GM06990 (cell line): Measurements from ENCODE around the gene CACNG6.
"Not testable (repeated sequence)": the region's sequence is repeated elsewhere in the genome, so short reads cannot be mapped to it uniquely, and the experiment has no call there.

ENCODE experiments used
- DNase-seq: peaks from one replicate; pipeline ENCODE4 v3.0.0-alpha.2; 2011; ENCODE audit not compliant: insufficient read length; ENCODE audit errors: extremely low read depth
- H3K27me3 ChIP-seq: replicated peaks from 2 replicates; pipeline ENCODE4 v1.6.0; 2011; ENCODE audit warnings: low read length; ENCODE audit not compliant: control insufficient read depth, insufficient read depth
- H3K36me3 ChIP-seq: 2 replicates; pipeline ENCODE4 v1.5.1; 2011; ENCODE audit warnings: low read length; ENCODE audit not compliant: control insufficient read depth, insufficient read depth
- H3K4me3 ChIP-seq: replicated peaks from 2 replicates; pipeline ENCODE4 v1.5.1; 2011; ENCODE audit warnings: low read depth, mild to moderate bottlenecking, control low read depth, low read length
- CTCF ChIP-seq: IDR thresholded peaks from 2 replicates; pipeline ENCODE4 v1.5.1; 2011; ENCODE audit warnings: low read length, control low read depth, mild to moderate bottlenecking, inconsistent platforms; ENCODE audit not compliant: insufficient read depth, poor library complexity, severe bottlenecking

Gene CACNG6

GRCh38 chr19:53945998-53946397 lies 45.4 kb upstream of the CACNG6 start:
- H3K27me3 ChIP-seq: no peaks in the 10 kb centered on the region
- H3K36me3 ChIP-seq: no peaks in the 10 kb centered on the region
- no peak overlapping the region for H3K4me3 ChIP-seq
- no peak for DNase-seq
- no peak for TF ChIP-seq CTCF

DNA sequence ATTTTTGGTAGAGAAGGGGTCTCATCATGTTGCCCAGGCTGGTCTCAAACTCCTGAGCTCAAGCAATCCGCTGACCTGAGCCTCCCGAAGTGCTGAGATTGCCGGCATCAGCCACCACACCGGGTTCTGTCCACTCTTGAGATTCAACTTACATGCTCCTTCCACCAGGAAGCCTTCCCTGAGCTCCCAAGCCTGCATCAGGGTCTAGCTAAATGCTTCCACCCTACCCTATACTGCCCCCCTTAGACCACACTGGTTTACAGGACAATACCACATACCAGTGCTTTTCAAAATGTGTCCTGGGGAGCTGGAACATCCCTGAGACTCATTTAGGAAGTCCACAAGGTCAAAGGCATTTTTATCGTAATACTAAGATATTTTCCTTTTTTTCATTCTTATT lies 43.8 kb upstream of the CACNG6 start:
- Histone ChIP-seq H3K4me3 (no peak overlapping the region), H3K36me3 (no peaks in the 10 kb centered on the region), H3K27me3 (no peaks in the 10 kb centered on the region)
- no peak for DNase-seq
- TF ChIP-seq CTCF: no peak

- H3K4me3 ChIP-seq, H3K36me3 ChIP-seq, DNase-seq, H3K27me3 ChIP-seq: not testable (repeated sequence)
Measured at GRCh38 chr19:53948611-53949010, 42.8 kb upstream of the CACNG6 start.

DNA sequence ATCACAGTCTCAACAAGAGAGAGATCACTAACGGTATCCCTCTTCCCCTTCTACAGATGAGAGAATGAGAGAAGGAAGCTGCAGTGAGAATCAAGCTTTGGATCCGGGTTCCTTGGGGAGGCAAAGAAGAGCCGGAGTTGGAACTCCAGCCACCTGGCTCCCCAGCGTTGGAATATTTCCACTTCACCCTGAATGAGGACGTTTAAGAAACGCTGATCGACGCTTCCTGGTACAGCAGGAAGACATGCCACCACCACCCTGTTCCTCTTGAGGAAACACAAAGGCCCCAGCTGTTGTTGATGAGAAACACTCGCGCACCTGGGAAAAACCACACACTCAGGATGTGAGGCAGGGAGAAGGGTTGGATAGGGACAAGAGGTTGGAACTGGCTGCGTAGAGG lies 40.0 kb upstream of the CACNG6 start:
- H3K4me3 ChIP-seq: no peak overlapping the region
- no peaks in the 10 kb centered on the region for H3K27me3 ChIP-seq
- no peak for TF ChIP-seq CTCF
- no peaks in the 10 kb centered on the region for H3K36me3 ChIP-seq
- no peak for DNase-seq

- Histone ChIP-seq H3K27me3 (no peaks in the 10 kb centered on the region), H3K36me3 (no peaks in the 10 kb centered on the region), H3K4me3 (no peak overlapping the region)
- TF ChIP-seq CTCF: no peak
- DNase-seq: no peak
Measured at GRCh38 chr19:53951947-53952346, 39.5 kb upstream of the CACNG6 start.

- no peak for DNase-seq
- no peaks in the 10 kb centered on the region for H3K36me3 ChIP-seq
- H3K4me3 ChIP-seq: no peak overlapping the region
- no peak for TF ChIP-seq CTCF
- no peaks in the 10 kb centered on the region for H3K27me3 ChIP-seq
Measured at GRCh38 chr19:53953383-53953782, 38.1 kb upstream of the CACNG6 start.
